GM12878 (cell line): ENCODE data around the gene KLHL35. TPM values are rescaled to one million over a fixed set of nuclear protein-coding genes. Genes with fewer than 3 reads are reported as not detected.

Experiments
- ATAC-seq: fragments of 200-7000 bp; cut with Tn5 transposase; 3 replicates; pipeline ENCODE4 v1.9.1; 2020; ENCODE audit warnings: mild to moderate bottlenecking, moderate library complexity
- BruUV-seq: library from RNA; stranded (reverse); fragments of 400-500 nt; replicated peaks from 2 replicates; lab custom pipeline; 2021; lab: Mats Ljungman, UMichigan
- CTCF ChIA-PET: fragments of 300-600 bp; sonication (Branson Sonifier 250); formaldehyde crosslinking; extraction: SDS; loops from one replicate; lab custom pipeline; 2021; ENCODE audit warnings: inconsistent platforms; lab: Yijun Ruan, JAX
- POLR2A ChIA-PET: fragments of 350-600 bp; formaldehyde crosslinking; extraction: SDS; loops from one replicate; lab custom pipeline; 2021; ENCODE audit warnings: inconsistent platforms; lab: Charles Lee
- RAD21 ChIA-PET: fragments of 300-600 bp; sonication (Branson Sonifier 250); formaldehyde crosslinking; loops from one replicate; lab custom pipeline; 2023; ENCODE audit warnings: antibody characterized with exemption; ENCODE audit not compliant: unreplicated experiment; lab: Charles Lee
- SMC1A ChIA-PET: fragments of 300-600 bp; sonication (Branson Sonifier 250); formaldehyde crosslinking; loops from one replicate; lab custom pipeline; 2023; ENCODE audit not compliant: unreplicated experiment, uncharacterized antibody; lab: Charles Lee
- DNase-seq: peaks from one replicate; pipeline ENCODE4 v3.0.0-alpha.2; 2011; ENCODE audit warnings: low read depth, low spot score
- FAIRE-seq: peaks from 3 replicates; lab custom pipeline; 2011; peaks lifted over from hg19 to GRCh38; lab: Jason Lieb, UNC
- H2AFZ ChIP-seq: 2 replicates; pipeline ENCODE4 v1.6.0; 2011; ENCODE audit warnings: low read depth, low read length, control low read depth; ENCODE audit not compliant: control insufficient read depth
- H3K27ac ChIP-seq: 2 replicates; pipeline ENCODE4 v1.5.1; 2011; ENCODE audit warnings: control low read depth; ENCODE audit not compliant: control insufficient read depth, insufficient read depth
- H3K27me3 ChIP-seq, 2 experiments: replicated peaks in 1 of 2; 2 replicates each; pipeline versions ENCODE4 v1.6.0 to v1.6.1; 2011; ENCODE audit warnings: low read length in 1 of 2; ENCODE audit not compliant: control insufficient read depth in 2 of 2, insufficient read depth in 2 of 2
- H3K36me3 ChIP-seq, 2 experiments: 2 replicates each; pipeline ENCODE4 v1.5.1; 2011; ENCODE audit warnings: low read length in 1 of 2; ENCODE audit not compliant: control insufficient read depth in 2 of 2, insufficient read depth in 2 of 2
- H3K4me1 ChIP-seq: 2 replicates; pipeline ENCODE4 v1.6.1; 2011; ENCODE audit warnings: mild to moderate bottlenecking, low read length, moderate library complexity, mixed read lengths; ENCODE audit not compliant: control insufficient read depth, insufficient read depth
- H3K4me2 ChIP-seq: 2 replicates; pipeline ENCODE4 v1.6.0; 2011; ENCODE audit warnings: control low read depth; ENCODE audit not compliant: control insufficient read depth, insufficient read depth
- H3K4me3 ChIP-seq: fragments of 200-600 bp; sonication (generic); 2 replicates; pipeline ENCODE4 v1.5.1; 2016
- H3K79me2 ChIP-seq: 2 replicates; pipeline ENCODE4 v1.6.0; 2011; ENCODE audit warnings: low read length; ENCODE audit not compliant: control insufficient read depth, insufficient read depth
- H3K9ac ChIP-seq: 2 replicates; pipeline ENCODE4 v1.8.0; 2011; ENCODE audit warnings: low read length, control low read depth, mixed read lengths; ENCODE audit not compliant: control insufficient read depth, insufficient read depth
- H3K9me3 ChIP-seq: replicated peaks from 3 replicates; pipeline ENCODE4 v1.5.1; 2011; ENCODE audit warnings: mild to moderate bottlenecking, low read length; ENCODE audit not compliant: control insufficient read depth, insufficient read depth
- H4K20me1 ChIP-seq: 2 replicates; pipeline ENCODE4 v1.6.0; 2011; ENCODE audit not compliant: control insufficient read depth, insufficient read depth
- HCFC1 ChIP-seq: fragments of 150-350 bp; IDR thresholded peaks from 2 replicates; pipeline ENCODE4 v1.6.1; 2014; ENCODE audit warnings: low read length
- IKZF1 ChIP-seq: fragments of 450-650 bp; conservative IDR thresholded peaks from 2 replicates; pipeline ENCODE4 v1.6.1; 2017; ENCODE audit warnings: antibody characterized with exemption, mild to moderate bottlenecking
- KDM1A ChIP-seq: fragments of 200-600 bp; sonication (generic); IDR thresholded peaks from 2 replicates; pipeline ENCODE4 v1.6.1; 2016; ENCODE audit warnings: borderline replicate concordance
- KLF5 ChIP-seq: fragments of 450-650 bp; IDR thresholded peaks from 2 replicates; pipeline ENCODE4 v1.6.1; 2014; ENCODE audit warnings: mild to moderate bottlenecking; ENCODE audit not compliant: partially characterized antibody
- NBN ChIP-seq: fragments of 450-650 bp; IDR thresholded peaks from 2 replicates; pipeline ENCODE4 v1.6.1; 2016
- WRNIP1 ChIP-seq: IDR thresholded peaks from 2 replicates; pipeline ENCODE4 v1.6.1; 2011; ENCODE audit warnings: low read depth, low read length, improper control_type of control experiment, borderline replicate concordance
- ZNF622 ChIP-seq: fragments of 450-650 bp; IDR thresholded peaks from 2 replicates; pipeline ENCODE4 v1.6.1; 2017; ENCODE audit warnings: mild to moderate bottlenecking, inconsistent platforms
- WGBS: methylation state at CpG from one replicate; pipeline ENCODE4 v1.1.6; 2016; ENCODE audit warnings: low lambda C conversion rate; ENCODE audit not compliant: insufficient replicate concordance, insufficient coverage; ENCODE audit errors: missing lambda C conversion rate; 5-methylcytosine and 5-hydroxymethylcytosine counted together
- in situ Hi-C: fragments of 300-500 bp; cut with MboI; formaldehyde crosslinking; loops from 9 replicates; pipeline ENCODE4 v1.14.3; 2018; ENCODE audit warnings: mixed read lengths
- intact Hi-C: fragments of 100-400 bp; cut with micrococcal nuclease; formaldehyde crosslinking; loops from one replicate; pipeline ENCODE4 v1.14.2; 2022; ENCODE audit not compliant: unreplicated experiment
- polyA plus RNA-seq, 11 experiments: library from polyadenylated mRNA; depleted of rRNA in 4 of 11; unstranded in 6 of 11; stranded (reverse) in 5 of 11; fragments of >200 nt; fragmentation: Nextera tagmentation in 4 of 11; fragmentation: Illumina TruSeq in 1 of 11; extraction: Ambion mirVana in 4 of 11; extraction: Trizol in 1 of 11; gene quantifications; 1 replicate in 1 of 11; 2 replicates in 10 of 11; pipeline versions ENCODE4 v1.2.1 to v1.2.3, GENCODE V29; 2011 to 2016; ENCODE audit warnings: inconsistent platforms in 2 of 11, missing spikeins in 2 of 11, low read depth in 1 of 11
- total RNA-seq, 4 experiments: library from RNA; depleted of rRNA in 3 of 4; stranded (reverse); fragments of >200 nt in 3 of 4; fragmentation: Illumina TruSeq in 1 of 4; extraction: Trizol in 1 of 4; gene quantifications; 2 replicates each; pipeline versions ENCODE4 v1.2.1 to v1.2.3, GENCODE V29; 2013 to 2021
- TF ChIP-seq, protein P1 (sequence below): IDR thresholded peaks from 2 replicates; pipeline ENCODE4 v1.6.1; 2011; ENCODE audit warnings: low read depth, low read length, improper control_type of control experiment, borderline replicate concordance
- TF ChIP-seq, protein P2 (sequence below): fragments of 450-650 bp; formaldehyde crosslinking; IDR thresholded peaks from 2 replicates; pipeline ENCODE4 v1.4.0; 2022; ENCODE audit warnings: mild to moderate bottlenecking, moderate library complexity
- TF ChIP-seq, protein P3 (sequence below): IDR thresholded peaks from 2 replicates; pipeline ENCODE4 v1.6.1; 2011; ENCODE audit warnings: mild to moderate bottlenecking, low read depth, low read length, moderate library complexity; ENCODE audit not compliant: insufficient replicate concordance
- TF ChIP-seq, protein P4 (sequence below): IDR thresholded peaks from 2 replicates; pipeline ENCODE4 v1.6.1; 2011; ENCODE audit warnings: borderline replicate concordance, low read depth, mild to moderate bottlenecking, moderate library complexity, low read length; ENCODE audit not compliant: insufficient read depth, poor library complexity, severe bottlenecking
- TF ChIP-seq, protein P5 (sequence below): fragments of 450-650 bp; IDR thresholded peaks from 2 replicates; pipeline ENCODE4 v1.6.1; 2017; ENCODE audit warnings: mild to moderate bottlenecking, low read depth, inconsistent platforms; ENCODE audit not compliant: poor library complexity, severe bottlenecking

KLHL35 gene
- total and polyA plus RNA-seq, 10 of the 15 experiments (the other 5 are each of a cell fraction or from before 2014, with no cell fraction given): 0.04 to 0.34 (median 0.13) TPM; not detected in 1

DNA sequence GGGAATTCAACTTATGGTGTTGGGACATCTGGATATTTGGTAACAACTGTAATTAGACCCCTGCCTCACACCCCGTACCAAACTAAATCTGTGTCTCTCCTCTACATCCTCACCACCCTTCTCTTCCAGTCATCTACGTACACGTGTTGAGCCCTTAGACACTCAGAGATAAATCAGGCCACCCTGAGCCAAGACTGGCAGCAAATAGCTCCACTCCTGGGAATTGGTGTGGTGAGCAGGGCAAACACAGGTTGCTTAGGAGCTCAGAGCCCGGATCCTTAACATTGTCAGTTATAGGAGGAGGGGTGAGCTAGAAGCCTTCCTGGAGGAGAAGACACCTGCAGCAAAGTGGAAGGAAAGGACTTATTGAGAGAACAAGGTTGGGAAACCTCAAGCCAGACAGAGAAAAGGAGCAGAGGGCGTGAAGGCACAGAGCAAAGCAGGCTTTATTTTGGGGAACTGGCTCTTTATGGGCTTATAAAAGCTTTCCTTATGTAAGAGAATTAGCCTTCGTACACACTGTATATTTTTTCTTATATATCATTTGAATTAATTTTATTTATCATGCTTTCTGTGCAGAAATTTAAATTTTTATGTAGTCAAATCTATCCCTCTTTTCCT lies 36.9 kb upstream of the KLHL35 start:
- WGBS: 52% methylated on average over 6 of the region's 6 CpGs
- POLR2A ChIA-PET: no interaction called here
- no peak for FAIRE-seq
- H3K36me3 ChIP-seq: no peaks in the 10 kb centered on the region; a peak in 1 of 4 replicates
- TF ChIP-seq, protein P1, sequence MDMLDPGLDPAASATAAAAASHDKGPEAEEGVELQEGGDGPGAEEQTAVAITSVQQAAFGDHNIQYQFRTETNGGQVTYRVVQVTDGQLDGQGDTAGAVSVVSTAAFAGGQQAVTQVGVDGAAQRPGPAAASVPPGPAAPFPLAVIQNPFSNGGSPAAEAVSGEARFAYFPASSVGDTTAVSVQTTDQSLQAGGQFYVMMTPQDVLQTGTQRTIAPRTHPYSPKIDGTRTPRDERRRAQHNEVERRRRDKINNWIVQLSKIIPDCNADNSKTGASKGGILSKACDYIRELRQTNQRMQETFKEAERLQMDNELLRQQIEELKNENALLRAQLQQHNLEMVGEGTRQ: no peak
- TF ChIP-seq ZNF622: no peak
- no peak for TF ChIP-seq IKZF1
- TF ChIP-seq HCFC1: no peak
- TF ChIP-seq KLF5: no peak
- TF ChIP-seq KDM1A: no peak
- no peak for TF ChIP-seq NBN
- TF ChIP-seq, protein P2, sequence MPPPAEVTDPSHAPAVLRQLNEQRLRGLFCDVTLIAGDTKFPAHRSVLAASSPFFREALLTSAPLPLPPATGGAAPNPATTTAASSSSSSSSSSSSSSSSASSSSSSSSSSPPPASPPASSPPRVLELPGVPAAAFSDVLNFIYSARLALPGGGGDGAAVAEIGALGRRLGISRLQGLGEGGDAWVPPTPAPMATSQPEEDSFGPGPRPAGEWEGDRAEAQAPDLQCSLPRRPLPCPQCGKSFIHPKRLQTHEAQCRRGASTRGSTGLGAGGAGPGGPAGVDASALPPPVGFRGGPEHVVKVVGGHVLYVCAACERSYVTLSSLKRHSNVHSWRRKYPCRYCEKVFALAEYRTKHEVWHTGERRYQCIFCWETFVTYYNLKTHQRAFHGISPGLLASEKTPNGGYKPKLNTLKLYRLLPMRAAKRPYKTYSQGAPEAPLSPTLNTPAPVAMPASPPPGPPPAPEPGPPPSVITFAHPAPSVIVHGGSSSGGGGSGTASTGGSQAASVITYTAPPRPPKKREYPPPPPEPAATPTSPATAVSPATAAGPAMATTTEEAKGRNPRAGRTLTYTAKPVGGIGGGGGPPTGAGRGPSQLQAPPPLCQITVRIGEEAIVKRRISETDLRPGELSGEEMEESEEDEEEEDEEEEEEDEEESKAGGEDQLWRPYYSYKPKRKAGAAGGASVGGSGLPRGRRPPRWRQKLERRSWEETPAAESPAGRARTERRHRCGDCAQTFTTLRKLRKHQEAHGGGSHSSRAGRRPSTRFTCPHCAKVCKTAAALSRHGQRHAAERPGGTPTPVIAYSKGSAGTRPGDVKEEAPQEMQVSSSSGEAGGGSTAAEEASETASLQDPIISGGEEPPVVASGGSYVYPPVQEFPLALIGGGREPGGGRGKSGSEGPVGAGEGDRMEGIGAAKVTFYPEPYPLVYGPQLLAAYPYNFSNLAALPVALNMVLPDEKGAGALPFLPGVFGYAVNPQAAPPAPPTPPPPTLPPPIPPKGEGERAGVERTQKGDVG (CRISPR knock-in tag): no peak
- TF ChIP-seq, protein P3, sequence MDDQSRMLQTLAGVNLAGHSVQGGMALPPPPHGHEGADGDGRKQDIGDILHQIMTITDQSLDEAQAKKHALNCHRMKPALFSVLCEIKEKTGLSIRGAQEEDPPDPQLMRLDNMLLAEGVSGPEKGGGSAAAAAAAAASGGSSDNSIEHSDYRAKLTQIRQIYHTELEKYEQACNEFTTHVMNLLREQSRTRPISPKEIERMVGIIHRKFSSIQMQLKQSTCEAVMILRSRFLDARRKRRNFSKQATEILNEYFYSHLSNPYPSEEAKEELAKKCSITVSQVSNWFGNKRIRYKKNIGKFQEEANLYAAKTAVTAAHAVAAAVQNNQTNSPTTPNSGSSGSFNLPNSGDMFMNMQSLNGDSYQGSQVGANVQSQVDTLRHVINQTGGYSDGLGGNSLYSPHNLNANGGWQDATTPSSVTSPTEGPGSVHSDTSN: no peak
- TF ChIP-seq, protein P4, sequence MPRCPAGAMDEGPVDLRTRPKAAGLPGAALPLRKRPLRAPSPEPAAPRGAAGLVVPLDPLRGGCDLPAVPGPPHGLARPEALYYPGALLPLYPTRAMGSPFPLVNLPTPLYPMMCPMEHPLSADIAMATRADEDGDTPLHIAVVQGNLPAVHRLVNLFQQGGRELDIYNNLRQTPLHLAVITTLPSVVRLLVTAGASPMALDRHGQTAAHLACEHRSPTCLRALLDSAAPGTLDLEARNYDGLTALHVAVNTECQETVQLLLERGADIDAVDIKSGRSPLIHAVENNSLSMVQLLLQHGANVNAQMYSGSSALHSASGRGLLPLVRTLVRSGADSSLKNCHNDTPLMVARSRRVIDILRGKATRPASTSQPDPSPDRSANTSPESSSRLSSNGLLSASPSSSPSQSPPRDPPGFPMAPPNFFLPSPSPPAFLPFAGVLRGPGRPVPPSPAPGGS: no peak
- TF ChIP-seq, protein P5, sequence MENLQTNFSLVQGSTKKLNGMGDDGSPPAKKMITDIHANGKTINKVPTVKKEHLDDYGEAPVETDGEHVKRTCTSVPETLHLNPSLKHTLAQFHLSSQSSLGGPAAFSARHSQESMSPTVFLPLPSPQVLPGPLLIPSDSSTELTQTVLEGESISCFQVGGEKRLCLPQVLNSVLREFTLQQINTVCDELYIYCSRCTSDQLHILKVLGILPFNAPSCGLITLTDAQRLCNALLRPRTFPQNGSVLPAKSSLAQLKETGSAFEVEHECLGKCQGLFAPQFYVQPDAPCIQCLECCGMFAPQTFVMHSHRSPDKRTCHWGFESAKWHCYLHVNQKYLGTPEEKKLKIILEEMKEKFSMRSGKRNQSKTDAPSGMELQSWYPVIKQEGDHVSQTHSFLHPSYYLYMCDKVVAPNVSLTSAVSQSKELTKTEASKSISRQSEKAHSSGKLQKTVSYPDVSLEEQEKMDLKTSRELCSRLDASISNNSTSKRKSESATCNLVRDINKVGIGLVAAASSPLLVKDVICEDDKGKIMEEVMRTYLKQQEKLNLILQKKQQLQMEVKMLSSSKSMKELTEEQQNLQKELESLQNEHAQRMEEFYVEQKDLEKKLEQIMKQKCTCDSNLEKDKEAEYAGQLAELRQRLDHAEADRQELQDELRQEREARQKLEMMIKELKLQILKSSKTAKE: no peak
- TF ChIP-seq WRNIP1: no peak
- TF ChIP-seq, all 136 proteins: peak for 0
- no peaks in the 10 kb centered on the region for H3K27me3 ChIP-seq
- H3K4me3 ChIP-seq: no peak overlapping the region
- intact Hi-C loops (no loop called here), in situ Hi-C loops (no loop called here)
- ChIA-PET CTCF (interaction anchor here (0.6 to 1.2 kb wide), 3 partner anchors 18 to 1086 kb away, joined by 3 to 4 read pairs (median 3); no protein-coding TSS in a partner anchor), SMC1A (interaction anchor here (3.2 kb wide), 1 partner anchor 48 kb away, joined by 8 read pairs; no protein-coding TSS in a partner anchor), RAD21 (no interaction called here)
- no peaks in the 10 kb centered on the region for H3K9me3 ChIP-seq
- H3K27ac ChIP-seq: no peak overlapping the region
- no peaks in the 10 kb centered on the region for H4K20me1 ChIP-seq
- DNase-seq: no peak
- H3K4me1 ChIP-seq: no peaks in the 10 kb centered on the region
- no peaks in the 10 kb centered on the region for H3K79me2 ChIP-seq
- H3K4me2 ChIP-seq: no peak overlapping the region
- H3K9ac ChIP-seq: no peak overlapping the region
- H2AFZ ChIP-seq: no peak overlapping the region
- ATAC-seq: no peak
- BruUV-seq: no TSS peak
